ENCODE data around the gene HSD17B3. TPM values are rescaled to one million over a fixed set of nuclear protein-coding genes. Genes with fewer than 3 reads are reported as not detected.

The HSD17B3 gene
- total RNA-seq, 4 donors from 2014 or later: 1.2 to 1.7 (median 1.5) TPM; not detected in 1

DNA sequence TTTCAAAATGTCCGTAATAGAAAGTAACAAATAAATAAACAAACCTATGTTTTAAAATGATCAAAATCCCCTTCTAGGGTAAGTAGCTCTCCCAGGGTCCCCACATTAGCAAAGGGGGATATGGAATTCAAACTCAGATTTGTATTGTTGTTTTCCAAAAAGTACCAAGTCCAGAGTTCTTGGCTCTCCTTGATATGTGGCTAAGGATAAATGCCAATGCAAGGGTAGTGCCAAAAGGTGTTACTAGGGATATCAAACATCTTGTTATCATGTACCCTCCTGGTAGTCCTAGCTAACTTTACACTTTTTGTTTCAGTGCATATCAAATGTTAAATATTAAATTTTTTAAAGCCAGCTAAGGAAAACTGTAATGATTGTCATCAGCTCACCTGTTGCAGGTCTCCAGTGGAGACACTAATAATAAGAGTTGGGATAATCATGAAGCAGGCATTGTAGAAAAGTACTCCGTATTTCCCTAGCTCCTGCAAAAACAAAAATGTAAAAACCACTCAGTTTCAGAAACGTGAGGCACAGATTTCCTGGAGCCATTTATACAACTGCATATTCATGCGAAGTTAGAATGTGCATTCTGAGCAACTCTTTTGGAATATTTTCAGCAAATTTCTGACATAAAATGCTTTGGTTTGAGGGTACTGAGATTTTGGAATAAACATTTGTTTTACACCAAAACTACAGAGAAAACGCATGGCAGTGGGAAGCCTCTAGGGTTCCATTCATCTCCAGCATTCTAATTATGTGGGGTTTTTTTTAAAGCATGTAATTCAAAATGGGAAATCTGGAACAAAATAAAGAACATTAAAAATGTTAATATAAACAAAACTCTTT is 41.8 kb upstream of the HSD17B3 start:
- H3K27ac ChIP-seq: no peak overlapping the region
- 65% methylated on average over 5 of the region's 5 CpGs for WGBS
- no peaks in the 10 kb centered on the region for H3K27me3 ChIP-seq
- H3K9me3 ChIP-seq: no peaks in the 10 kb centered on the region
- no peak overlapping the region for H3K4me3 ChIP-seq
- TF ChIP-seq EP300 (IDR thresholded peaks at IDR 0.05) (no peak), POLR2A (IDR thresholded peaks at IDR 0.05) (no peak), POLR2AphosphoS5 (IDR thresholded peaks at IDR 0.05) (no peak)
- TF ChIP-seq, protein P1, sequence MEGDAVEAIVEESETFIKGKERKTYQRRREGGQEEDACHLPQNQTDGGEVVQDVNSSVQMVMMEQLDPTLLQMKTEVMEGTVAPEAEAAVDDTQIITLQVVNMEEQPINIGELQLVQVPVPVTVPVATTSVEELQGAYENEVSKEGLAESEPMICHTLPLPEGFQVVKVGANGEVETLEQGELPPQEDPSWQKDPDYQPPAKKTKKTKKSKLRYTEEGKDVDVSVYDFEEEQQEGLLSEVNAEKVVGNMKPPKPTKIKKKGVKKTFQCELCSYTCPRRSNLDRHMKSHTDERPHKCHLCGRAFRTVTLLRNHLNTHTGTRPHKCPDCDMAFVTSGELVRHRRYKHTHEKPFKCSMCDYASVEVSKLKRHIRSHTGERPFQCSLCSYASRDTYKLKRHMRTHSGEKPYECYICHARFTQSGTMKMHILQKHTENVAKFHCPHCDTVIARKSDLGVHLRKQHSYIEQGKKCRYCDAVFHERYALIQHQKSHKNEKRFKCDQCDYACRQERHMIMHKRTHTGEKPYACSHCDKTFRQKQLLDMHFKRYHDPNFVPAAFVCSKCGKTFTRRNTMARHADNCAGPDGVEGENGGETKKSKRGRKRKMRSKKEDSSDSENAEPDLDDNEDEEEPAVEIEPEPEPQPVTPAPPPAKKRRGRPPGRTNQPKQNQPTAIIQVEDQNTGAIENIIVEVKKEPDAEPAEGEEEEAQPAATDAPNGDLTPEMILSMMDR (IDR thresholded peaks at IDR 0.05): no peak
- H3K4me1 ChIP-seq: peaks cover 6% of the 10 kb centered on the region
- H3K36me3 ChIP-seq: peaks cover 8% of the 10 kb centered on the region
- DNase-seq (ENCODE audit: low spot score in 2 of 2): no peak

DNA sequence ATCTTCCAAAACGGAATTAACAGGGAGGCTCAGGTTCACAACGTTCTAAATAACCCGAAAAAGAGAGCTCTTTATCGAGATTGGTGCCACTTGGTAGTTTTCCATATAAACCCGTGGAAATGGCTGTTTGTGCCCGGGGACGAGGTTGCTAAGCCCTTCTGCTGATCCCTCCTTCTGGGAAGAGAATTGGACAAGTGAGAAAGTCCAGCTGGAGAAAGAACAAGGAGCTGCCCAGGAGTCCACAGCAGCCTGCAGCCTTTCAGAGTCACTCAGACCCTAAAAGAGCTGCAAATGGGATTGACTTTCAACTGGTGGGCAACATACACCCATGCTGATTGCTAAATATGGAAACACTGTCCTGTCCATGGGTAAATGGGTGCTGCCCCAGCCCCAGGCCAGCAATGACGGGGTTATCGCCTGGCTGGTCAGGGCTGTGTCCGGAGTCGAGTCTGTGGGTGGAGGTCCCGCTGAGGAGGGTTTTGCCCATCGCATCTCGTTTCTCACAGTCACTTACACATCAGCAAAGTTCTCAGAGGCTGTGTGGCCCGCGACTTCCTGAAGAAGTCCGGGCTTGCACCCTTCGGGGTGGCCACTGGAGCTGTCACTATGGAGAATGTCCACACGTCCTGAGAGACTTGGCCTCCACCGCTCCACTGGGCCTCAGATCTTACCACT is 40.7 kb upstream of the HSD17B3 start:
- H3K36me3 ChIP-seq: no peaks in the 10 kb centered on the region
- WGBS: 89% methylated on average over 18 of the region's 20 CpGs
- H3K27ac ChIP-seq: no peak overlapping the region
- no peak overlapping the region for H3K4me3 ChIP-seq
- peaks cover 6% of the 10 kb centered on the region for H3K4me1 ChIP-seq
- H3K27me3 ChIP-seq: no peaks in the 10 kb centered on the region
- TF ChIP-seq, protein P1 (IDR thresholded peaks at IDR 0.05): no peak
- TF ChIP-seq POLR2A (IDR thresholded peaks at IDR 0.05): no peak
- TF ChIP-seq EP300 (IDR thresholded peaks at IDR 0.05): no peak
- no peak for TF ChIP-seq POLR2AphosphoS5 (IDR thresholded peaks at IDR 0.05)
- H3K9me3 ChIP-seq: no peaks in the 10 kb centered on the region
- DNase-seq (ENCODE audit: low spot score in 2 of 2): no peak

DNA sequence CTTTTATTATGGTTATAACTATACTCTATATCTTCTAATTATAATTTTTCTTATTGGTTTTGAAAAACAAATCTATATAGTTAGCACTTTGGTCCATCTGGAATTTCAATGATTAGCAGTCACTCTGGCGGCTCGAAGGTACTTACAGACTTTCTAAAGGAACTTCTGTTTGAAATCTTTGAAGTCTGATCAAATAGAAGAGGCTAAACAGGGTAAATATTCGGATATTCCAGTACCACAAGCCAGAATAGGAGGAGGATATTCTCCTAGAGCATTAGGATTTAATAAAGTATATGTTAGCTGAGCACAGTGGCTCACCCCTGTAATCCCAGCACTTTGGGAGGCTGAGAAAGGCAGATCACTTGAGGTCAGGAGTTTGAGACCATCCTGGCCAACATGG is 38.7 kb upstream of the HSD17B3 start:
- WGBS: 92% methylated on average over 3 of the region's 3 CpGs

DNA sequence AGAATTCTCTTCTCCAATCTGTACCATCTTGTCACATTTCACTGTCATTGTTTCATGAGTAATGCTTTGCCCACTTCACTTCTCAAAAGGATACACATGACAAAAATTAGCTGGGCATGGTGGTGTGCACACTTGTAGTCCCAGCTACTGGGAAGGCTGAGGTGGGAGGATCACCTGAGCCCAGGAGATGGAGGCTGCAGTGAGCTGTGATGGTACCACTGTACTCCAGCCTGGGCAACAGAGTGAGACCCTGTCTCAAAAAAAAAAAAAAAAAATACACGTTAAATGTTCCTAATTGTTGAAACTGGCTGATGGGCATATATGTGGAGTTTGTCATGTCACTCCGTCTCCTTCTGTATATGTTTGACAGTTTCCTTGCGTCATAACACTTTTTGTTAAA is 36.3 kb upstream of the HSD17B3 start:
- Histone ChIP-seq H3K36me3 (no peaks in the 10 kb centered on the region), H3K9me3 (no peaks in the 10 kb centered on the region), H3K4me3 (no peak overlapping the region), H3K27ac (no peak overlapping the region), H3K4me1 (no peaks in the 10 kb centered on the region), H3K27me3 (no peaks in the 10 kb centered on the region)
- WGBS: 95% methylated on average over 3 of the region's 3 CpGs
- TF ChIP-seq POLR2A (IDR thresholded peaks at IDR 0.05) (no peak), POLR2AphosphoS5 (IDR thresholded peaks at IDR 0.05) (no peak), EP300 (IDR thresholded peaks at IDR 0.05) (no peak)
- TF ChIP-seq, protein P1 (IDR thresholded peaks at IDR 0.05): no peak
- DNase-seq (ENCODE audit: low spot score in 2 of 2): no peak

More for the DNA sequence above, 38.7 kb upstream of the HSD17B3 start:
- DNase-seq (ENCODE audit: low spot score in 2 of 2): no peak
- Histone ChIP-seq H3K4me3 (no peak overlapping the region), H3K36me3 (no peaks in the 10 kb centered on the region), H3K27ac (no peak overlapping the region), H3K4me1 (peaks cover 6% of the 10 kb centered on the region), H3K27me3 (no peaks in the 10 kb centered on the region), H3K9me3 (no peaks in the 10 kb centered on the region)
- no peak for TF ChIP-seq POLR2AphosphoS5 (IDR thresholded peaks at IDR 0.05)
- TF ChIP-seq, protein P1 (IDR thresholded peaks at IDR 0.05): no peak
- no peak for TF ChIP-seq POLR2A (IDR thresholded peaks at IDR 0.05)
- no peak for TF ChIP-seq EP300 (IDR thresholded peaks at IDR 0.05)

DNA sequence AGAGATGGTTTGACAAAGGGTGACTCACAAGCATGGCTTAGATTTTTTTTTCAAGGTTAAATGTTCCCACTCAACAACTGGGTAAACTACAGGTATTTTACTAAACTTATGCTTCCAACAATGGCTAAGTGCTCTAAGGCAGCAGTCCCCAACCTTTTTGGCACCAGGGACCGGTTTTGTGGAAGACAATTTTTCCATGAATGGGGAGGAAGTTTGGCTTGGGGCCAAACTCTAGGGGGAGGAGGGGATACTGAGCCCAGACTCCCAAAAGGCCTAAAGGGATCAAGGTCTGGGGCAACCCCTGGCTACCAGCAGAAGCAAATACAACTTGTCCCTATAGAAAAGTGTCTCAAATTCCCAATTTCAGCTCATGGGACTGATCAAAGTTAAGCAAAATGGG is 32.0 kb upstream of the HSD17B3 start:
- Histone ChIP-seq H3K4me3 (no peak overlapping the region), H3K27ac (no peak overlapping the region), H3K4me1 (no peaks in the 10 kb centered on the region), H3K27me3 (no peaks in the 10 kb centered on the region), H3K9me3 (no peaks in the 10 kb centered on the region), H3K36me3 (no peaks in the 10 kb centered on the region)
- 73% methylated on average over 1 of the region's 1 CpG for WGBS
- DNase-seq (ENCODE audit: low spot score in 2 of 2): no peak
- TF ChIP-seq, protein P1 (IDR thresholded peaks at IDR 0.05): no peak
- TF ChIP-seq EP300 (IDR thresholded peaks at IDR 0.05) (no peak), POLR2AphosphoS5 (IDR thresholded peaks at IDR 0.05) (no peak), POLR2A (IDR thresholded peaks at IDR 0.05) (no peak)

All from suprapubic skin (tissue), 4 donors.